ENCODE measurements around the gene RAB4A.
"Not testable (repeated sequence)": the region's sequence is repeated elsewhere in the genome, so short reads cannot be mapped to it uniquely, and the experiment has no call there.

Gene RAB4A

GRCh38 chr1:229273507-229274232 is 2.8 kb downstream of the RAB4A start:
- DNase-seq = peak; percentile 20

DNA sequence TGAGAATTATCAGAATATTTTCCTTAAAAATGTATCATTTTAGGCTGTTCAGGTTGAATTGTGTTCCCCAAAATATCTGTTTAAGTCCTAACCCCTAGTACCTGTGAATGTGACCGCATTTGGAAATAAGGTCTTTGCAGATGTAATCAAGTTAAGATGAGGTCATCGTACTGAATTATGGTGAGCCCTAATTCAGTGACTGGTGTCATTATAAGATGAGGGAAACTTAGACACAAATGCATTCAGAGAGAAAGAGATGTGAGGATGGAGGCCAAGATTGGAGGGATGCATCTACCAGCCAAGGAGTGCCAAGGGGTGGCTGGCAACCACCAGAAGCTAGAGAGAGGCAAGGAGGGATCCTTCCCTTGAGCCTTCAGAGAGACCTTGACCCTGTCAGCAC is 4.1 kb downstream of the RAB4A start:
- DNase-seq = no peak

DNA sequence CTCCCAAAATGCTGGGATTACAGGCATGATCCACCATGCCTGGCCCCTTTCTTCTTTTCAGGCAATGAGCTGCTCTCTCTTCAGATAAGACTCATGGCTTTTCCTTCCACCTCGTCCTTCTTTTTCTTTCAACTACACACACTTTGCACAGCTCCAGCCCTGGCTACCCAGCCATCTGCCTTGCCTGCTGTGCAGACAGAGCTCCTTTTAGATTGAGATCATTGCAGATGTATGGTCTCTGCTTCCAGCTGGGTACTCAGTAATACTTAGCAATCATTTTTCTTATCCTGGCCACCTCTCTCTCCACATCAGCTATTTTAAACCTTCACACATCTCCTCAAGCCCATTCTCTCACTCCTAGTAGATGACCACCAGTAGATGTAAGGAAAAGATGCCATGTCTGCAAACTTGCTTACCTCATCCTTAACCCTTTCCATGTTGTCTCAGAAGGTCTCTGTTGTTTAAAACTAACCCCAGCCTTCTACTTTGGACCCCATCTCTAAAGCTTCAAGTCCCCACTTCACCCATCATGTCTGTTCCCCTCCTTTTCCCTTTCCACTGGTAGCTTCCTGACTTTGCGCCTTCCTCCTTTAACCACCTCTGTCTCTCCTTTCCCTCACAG is 7.3 kb downstream of the RAB4A start:
- DNase-seq = no peak

- no peak for DNase-seq
Observed at GRCh38 chr1:229279242-229279641, 8.3 kb downstream of the RAB4A start.

DNA sequence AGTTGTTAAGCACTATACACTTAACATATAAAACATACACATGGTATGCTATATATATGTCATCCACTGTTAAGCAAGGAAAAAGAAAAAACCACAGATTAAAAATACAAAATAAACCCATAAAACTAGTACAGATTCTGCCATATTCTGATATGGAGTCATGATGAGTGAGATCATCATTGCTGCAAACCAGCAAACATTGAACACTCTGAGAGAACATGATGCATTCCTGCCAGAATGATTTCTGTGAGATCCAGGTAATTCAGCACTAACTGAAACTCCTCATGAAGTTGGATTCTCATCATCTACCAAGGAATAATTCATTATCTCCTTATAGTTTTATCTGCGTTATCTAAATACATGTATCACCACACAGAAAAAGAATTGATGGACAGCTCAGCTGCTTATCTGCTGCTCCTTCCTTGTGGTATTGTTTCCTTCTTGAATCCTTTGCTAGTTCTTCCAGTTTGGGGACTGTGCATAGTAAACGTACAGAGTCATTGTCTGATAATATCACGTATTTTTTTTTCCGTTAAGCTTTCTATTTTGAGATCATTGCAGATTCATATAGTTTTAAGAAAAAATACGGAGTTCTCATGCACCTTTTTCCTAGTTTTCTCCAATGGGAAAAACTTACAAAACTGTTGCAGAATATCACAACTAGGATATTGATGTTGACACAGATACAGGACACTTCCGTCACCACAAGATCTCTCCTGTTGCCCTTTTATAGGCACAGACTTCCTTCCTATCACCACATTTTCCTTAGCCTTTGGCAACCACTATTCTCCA is 9.3 kb downstream of the RAB4A start:
- peak; percentile 67 for DNase-seq

GRCh38 chr1:229280921-229281320 is 10.0 kb downstream of the RAB4A start:
- DNase-seq = no peak

DNA sequence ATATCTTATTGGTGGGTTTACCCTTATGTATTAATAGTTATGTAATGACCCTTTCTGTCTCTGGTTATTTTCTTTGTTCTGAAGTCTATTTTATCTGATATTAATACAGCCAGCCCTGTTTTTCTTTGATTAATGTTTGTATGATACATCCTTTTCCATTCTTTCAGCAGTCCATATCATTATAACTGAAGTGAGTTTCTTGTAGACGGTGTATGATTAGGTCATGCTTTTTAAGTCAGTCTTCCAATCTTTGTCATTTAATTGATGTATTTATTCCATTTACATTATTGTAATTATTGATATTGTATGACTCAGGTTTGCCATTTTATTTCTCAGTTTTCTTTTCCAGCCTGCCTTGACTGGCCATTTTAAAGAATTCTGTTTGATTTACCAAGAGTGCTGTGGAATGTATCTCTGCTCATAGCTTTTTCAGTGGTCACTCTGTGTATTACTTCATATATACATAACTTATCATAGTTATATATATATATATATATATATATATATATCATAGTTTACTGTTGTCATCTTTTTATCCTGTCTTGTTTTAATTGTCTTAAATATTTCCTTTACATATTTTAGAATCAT is 10.5 kb downstream of the RAB4A start:
- no peak for DNase-seq

DNA sequence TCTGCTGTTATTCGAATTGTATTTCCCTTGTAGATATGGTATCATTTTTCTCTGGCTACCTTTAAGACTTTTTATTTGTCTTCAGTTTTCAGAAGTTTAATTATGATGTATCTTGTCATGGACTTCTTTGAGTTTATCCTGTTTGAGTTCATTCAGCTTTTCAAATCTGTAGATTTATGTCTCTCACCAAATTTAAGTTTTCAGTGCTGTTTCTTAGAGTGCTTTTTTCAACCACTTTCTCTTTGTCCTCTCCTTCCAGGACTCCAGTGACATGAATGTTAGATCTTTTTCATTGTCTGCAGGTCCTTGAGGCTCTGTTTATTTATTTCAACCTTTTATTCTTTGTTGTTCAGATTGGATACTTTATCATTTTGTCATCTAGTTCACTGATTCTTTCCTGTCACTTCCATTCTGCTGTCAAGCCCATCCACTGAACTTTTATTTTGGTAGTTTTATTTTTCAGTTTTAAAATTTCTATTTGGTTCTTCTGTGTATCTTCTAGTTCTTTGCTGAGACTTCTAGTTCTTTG is 11.4 kb downstream of the RAB4A start:
- DNase-seq = no peak

DNA sequence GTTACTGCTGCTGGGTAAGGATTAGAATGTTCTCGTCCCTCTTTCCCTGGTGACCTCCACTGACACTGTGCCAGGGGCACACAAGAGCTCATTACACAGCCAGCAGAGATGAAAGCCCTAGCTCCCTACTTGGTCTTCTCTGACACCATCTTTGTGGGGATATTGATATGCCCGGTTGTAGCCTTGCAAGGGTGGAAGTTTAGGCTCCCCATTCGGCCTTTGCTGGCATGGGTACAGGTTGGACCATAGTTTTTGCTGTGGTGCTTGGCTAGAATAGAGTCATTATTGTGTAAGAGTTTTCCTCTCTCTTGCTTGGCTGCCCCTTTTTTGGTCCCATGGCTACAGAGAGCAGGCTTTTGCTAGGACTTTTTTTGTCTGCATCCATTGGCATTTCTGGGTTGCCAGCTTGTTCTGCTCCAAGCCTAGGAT is 12.3 kb downstream of the RAB4A start:
- DNase-seq = no peak

DNA sequence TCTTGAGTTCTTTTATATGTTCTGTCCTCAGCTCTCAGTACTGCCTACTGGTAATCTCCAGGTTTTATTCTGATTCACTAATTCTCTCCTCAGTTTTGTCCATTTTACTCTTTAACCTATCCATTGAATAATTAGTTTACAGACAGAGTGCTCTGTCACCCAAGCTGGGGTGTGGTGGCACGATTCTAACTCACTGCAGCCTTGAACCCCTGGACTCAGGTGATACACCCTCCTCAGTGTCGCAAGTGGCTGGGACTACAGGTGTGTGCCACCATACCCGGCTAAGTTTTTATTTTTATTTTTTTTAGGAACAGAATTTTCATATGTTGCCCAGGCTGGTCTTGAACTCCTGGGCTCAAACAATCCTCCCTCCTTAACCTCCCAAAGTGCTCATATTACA is 14.0 kb downstream of the RAB4A start:
- no peak for DNase-seq

DNA sequence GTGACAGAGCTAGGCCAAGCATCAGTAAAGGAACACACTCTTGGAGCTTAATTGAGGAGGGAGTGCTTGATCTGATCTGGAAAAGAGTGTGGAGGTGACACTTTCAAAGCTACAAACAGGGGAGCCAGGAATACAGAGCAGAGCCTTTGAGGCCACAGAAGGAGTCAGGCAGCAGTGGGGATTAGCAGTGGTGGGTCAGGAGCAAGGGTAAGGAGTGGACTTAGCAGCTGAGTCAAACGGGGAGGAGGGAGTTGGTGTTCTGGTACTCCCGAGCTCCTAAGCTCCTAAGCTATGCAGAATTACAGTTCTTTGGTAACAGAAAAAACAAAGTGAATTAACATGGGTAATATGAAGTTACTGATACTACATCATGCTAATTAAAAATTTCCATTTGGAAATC is 14.5 kb downstream of the RAB4A start:
- DNase-seq = no peak

DNA sequence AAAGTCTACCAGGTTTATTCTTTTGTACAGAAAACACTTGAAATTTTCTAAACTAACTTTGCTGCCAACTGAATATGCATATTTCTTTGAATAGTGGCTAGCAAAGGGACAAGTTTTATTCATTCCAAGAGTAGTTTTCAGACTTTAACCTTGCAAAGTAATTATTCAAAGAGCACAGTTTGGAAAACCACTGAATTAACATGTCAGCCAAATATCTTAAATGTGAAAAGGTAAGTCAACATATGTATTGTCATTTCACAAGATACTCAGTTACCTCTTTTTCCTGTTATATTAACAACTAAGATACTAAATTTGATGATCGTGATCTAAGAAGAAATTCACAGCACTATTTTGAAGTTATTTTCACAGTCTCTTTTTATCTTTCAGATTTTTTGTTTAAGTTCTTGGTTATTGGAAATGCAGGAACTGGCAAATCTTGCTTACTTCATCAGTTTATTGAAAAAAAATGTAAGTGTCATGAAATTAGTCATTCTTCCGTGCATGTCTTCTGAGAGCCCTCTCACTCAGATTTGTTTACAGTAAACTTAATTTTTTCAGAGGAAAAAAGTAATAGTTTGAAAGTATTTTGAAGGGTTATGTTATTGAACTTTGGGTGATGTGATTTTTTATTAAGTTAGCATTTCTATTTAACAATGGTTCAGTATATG is 15.3 kb downstream of the RAB4A start:
- DNase-seq = no peak

DNA sequence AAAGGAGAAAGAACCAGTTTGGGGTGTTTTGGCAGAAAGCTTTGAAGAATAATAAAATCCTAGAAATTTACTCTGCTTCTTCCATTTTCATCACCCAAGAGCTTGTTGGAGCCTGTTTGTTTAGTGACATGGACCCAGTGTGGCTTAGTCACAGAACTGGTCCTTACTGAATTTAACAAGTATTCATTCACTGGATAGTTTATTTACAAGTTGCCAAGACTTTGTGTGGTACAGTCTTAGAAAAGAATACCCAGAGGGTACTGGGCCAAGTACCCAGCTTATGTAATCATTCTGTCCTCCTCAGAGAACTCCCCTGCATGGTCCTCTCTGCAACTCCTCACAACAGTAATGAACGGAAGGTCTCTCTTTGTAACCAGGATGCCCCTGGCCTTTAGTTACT is 16.4 kb downstream of the RAB4A start:
- no peak for DNase-seq

DNA sequence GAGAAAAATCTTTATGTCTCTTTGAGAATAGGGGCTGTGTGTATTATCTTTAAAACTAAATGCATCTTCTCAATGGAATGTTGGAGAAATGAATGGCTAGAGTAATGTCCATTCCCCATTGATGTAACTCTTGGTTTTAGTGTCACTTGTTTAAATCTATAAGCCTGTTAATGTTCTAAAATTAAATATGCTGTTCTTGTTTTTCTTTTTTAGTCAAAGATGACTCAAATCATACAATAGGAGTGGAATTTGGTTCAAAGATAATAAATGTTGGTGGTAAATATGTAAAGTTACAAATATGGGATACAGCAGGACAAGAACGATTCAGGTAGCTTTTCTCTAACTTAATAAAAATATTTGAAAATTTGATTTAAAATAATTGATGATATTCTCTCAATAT is 17.6 kb downstream of the RAB4A start:
- DNase-seq = no peak

GRCh38 chr1:229291686-229292085 is 20.8 kb downstream of the RAB4A start:
- not testable (repeated sequence) for DNase-seq

GRCh38 chr1:229293528-229294204 is 22.8 kb downstream of the RAB4A start:
- DNase-seq = no peak

- DNase-seq = no peak
Observed at GRCh38 chr1:229295745-229296144, 24.8 kb downstream of the RAB4A start.

GRCh38 chr1:229296541-229296941 is 25.6 kb downstream of the RAB4A start:
- no peak for DNase-seq

- DNase-seq = no peak
Observed at GRCh38 chr1:229297746-229298145, 26.8 kb downstream of the RAB4A start.

DNA sequence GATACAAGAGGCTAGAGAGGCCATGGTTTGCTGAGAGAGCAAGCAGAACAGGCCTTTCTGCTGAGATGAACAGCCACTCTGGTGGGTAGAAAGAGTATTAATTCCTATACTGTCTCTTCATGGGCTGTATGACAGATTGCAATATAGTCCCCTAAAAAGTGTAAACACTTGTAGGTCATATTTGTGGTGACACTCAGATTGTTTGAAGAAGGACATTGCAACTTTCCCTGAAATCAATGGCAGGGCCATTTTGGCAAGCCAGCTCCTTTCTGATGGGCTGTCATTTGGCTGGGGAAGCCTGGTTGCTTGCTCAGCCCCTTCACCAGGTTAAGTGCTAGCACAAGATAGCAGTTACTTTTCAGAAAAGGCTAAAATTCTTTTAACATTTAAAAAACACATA is 27.5 kb downstream of the RAB4A start:
- DNase-seq = no peak

- DNase-seq = no peak
Observed at GRCh38 chr1:229298887-229299503, 28.1 kb downstream of the RAB4A start.

Data from OCI-M1 (cell line).